ENCODE results near the gene AR. TPM values are rescaled to one million over a fixed set of nuclear protein-coding genes. Genes with fewer than 3 reads are reported as not detected.

The AR gene
- total and polyA plus RNA-seq, 9 of the 15 experiments (the other 6 are each of a cell fraction or from before 2014, with no cell fraction given) = 0.01 to 0.04 (median 0.01) TPM; not detected in 6

GRCh38 chrX:67503453-67503852 lies 40.4 kb upstream of the AR start (continued):
- TF ChIP-seq MLX (CRISPR knock-in tag; conservative IDR thresholded peaks at IDR 0.05) (no peak), HMBOX1 (IDR thresholded peaks at IDR 0.05) (no peak), HDAC6 (IDR thresholded peaks at IDR 0.05; ENCODE audit: low read depth, low read length) (no peak), MTF1 (CRISPR knock-in tag; IDR thresholded peaks at IDR 0.05; ENCODE audit: borderline replicate concordance) (no peak)

- BruUV-seq (replicated peaks) = no TSS peak
- in situ Hi-C loops (cut with MboI) = no loop called here
- TF ChIP-seq YBX1 (IDR thresholded peaks at IDR 0.05) = no peak
- TF ChIP-seq ZNF324 (CRISPR knock-in tag; IDR thresholded peaks at IDR 0.05) = no peak
- TF ChIP-seq ZHX1 (conservative IDR thresholded peaks at IDR 0.05; ENCODE audit: low read length) = no peak
- TF ChIP-seq HES1 (IDR thresholded peaks at IDR 0.05; ENCODE audit: low read depth) = no peak
- TF ChIP-seq TFAP4 (CRISPR knock-in tag; IDR thresholded peaks at IDR 0.05; ENCODE audit: borderline replicate concordance) = no peak
- no peak for TF ChIP-seq E2F3 (CRISPR knock-in tag; IDR thresholded peaks at IDR 0.05)
- TF ChIP-seq ZFP91 (CRISPR knock-in tag; IDR thresholded peaks at IDR 0.05) = no peak
- TF ChIP-seq NCOA1 (IDR thresholded peaks at IDR 0.05; ENCODE audit: low read depth) = no peak
- TF ChIP-seq POLR2H (tag; IDR thresholded peaks at IDR 0.05; ENCODE audit: low read depth) = no peak
These were observed 23.1 kb upstream of the AR start for GRCh38 chrX:67520671-67521070.

More at GRCh38 chrX:67520671-67521070, 23.1 kb upstream of the AR start:
- POLR2A ChIA-PET = no interaction called here
- intact Hi-C loops (cut with micrococcal nuclease) = no loop called here
- CTCF ChIA-PET (ENCODE audit: low intra/inter-chr PET ratio) = no interaction called here
- Histone ChIP-seq H3K27me3 (ENCODE audit: control insufficient read depth in 2 of 2, insufficient read depth in 2 of 2, low read length in 2 of 2) (no peaks in the 10 kb centered on the region), H3K36me3 (ENCODE audit: control insufficient read depth, insufficient read depth, low read length) (no peaks in the 10 kb centered on the region), H3K27ac (ENCODE audit: extremely low read depth, low read depth, low read length) (no peak overlapping the region), H3K79me2 (ENCODE audit: control insufficient read depth, insufficient read depth, low read length) (no peaks in the 10 kb centered on the region), H3K9me1 (ENCODE audit: control insufficient read depth, insufficient read depth, low read length) (no peaks in the 10 kb centered on the region), H3K4me2 (ENCODE audit: insufficient read depth, low read length) (no peak overlapping the region), H3K4me1 (replicated peaks in 1 of 2; ENCODE audit: control insufficient read depth in 2 of 2, insufficient read depth in 2 of 2, low read length in 2 of 2) (no peaks in the 10 kb centered on the region), H3K4me3 (no peak overlapping the region), H4K20me1 (replicated peaks; ENCODE audit: control insufficient read depth, insufficient read depth, low read length) (no peaks in the 10 kb centered on the region), H3K9me3 (replicated peaks; ENCODE audit: control insufficient read depth, insufficient read depth, low read depth, low read length) (no peaks in the 10 kb centered on the region), H3K9ac (ENCODE audit: insufficient read depth in 1 of 2, low read depth in 2 of 2, low read length in 2 of 2) (no peak overlapping the region), H2AFZ (ENCODE audit: low read depth, low read length) (no peak overlapping the region)
- DNase-seq (ENCODE audit: extremely low read depth in 1 of 4, low spot score in 3 of 4) (no peak), FAIRE-seq (no peak), ATAC-seq (no peak)

Measured in K562 (cell line).